Smooth muscle cell (in vitro differentiated cells): ENCODE results near the gene RICTOR. TPM values are rescaled to one million over a fixed set of nuclear protein-coding genes. Genes with fewer than 3 reads are reported as not detected.
"Not testable (repeated sequence)": the region's sequence is repeated elsewhere in the genome, so short reads cannot be mapped to it uniquely, and the experiment has no call there.

Source experiments
- DNase-seq: peaks from one replicate; lab custom pipeline; 2025; ENCODE audit not compliant: unreplicated experiment; lab: John Stamatoyannopoulos, UW
- H2AFZ ChIP-seq: fragments of 200-600 bp; sonication (generic); 2 replicates; pipeline ENCODE4 v1.6.0; 2016; ENCODE audit warnings: antibody characterized with exemption, low read depth, mild to moderate bottlenecking
- H3F3A ChIP-seq: fragments of 200-600 bp; sonication (generic); 2 replicates; pipeline ENCODE4 v1.6.0; 2017; ENCODE audit warnings: antibody characterized with exemption, low read depth
- H3K27ac ChIP-seq: fragments of 200-600 bp; sonication (generic); 2 replicates; pipeline ENCODE4 v1.5.1; 2016; ENCODE audit warnings: low read depth, mild to moderate bottlenecking
- H3K27me3 ChIP-seq: fragments of 200-600 bp; sonication (generic); 2 replicates; pipeline ENCODE4 v1.6.1; 2016; ENCODE audit warnings: low read depth, mild to moderate bottlenecking
- H3K36me3 ChIP-seq: fragments of 200-600 bp; sonication (generic); 2 replicates; pipeline ENCODE4 v1.5.1; 2016; ENCODE audit warnings: low read depth
- H3K4me1 ChIP-seq: fragments of 200-600 bp; sonication (generic); 2 replicates; pipeline ENCODE4 v1.5.1; 2016; ENCODE audit warnings: low read depth
- H3K4me2 ChIP-seq: fragments of 200-600 bp; sonication (generic); 2 replicates; pipeline ENCODE4 v1.6.0; 2016; ENCODE audit warnings: mild to moderate bottlenecking
- H3K4me3 ChIP-seq: fragments of 200-600 bp; sonication (generic); 2 replicates; pipeline ENCODE4 v1.5.1; 2016; ENCODE audit warnings: mild to moderate bottlenecking
- H3K79me2 ChIP-seq: fragments of 200-600 bp; sonication (generic); 2 replicates; pipeline ENCODE4 v1.6.0; 2016; ENCODE audit warnings: low read depth, mild to moderate bottlenecking
- H3K9ac ChIP-seq: fragments of 200-600 bp; sonication (generic); 2 replicates; pipeline ENCODE4 v1.6.0; 2016; ENCODE audit warnings: low read depth
- H3K9me3 ChIP-seq: fragments of 200-600 bp; sonication (generic); replicated peaks from 2 replicates; pipeline ENCODE4 v1.5.1; 2016; ENCODE audit warnings: low read depth
- H4K20me1 ChIP-seq: fragments of 200-600 bp; sonication (generic); 2 replicates; pipeline ENCODE4 v1.6.0; 2016; ENCODE audit warnings: low read depth
- WGBS: methylation state at CpG from one replicate; pipeline ENCODE4 v1.1.7; 2016; ENCODE audit warnings: low lambda C conversion rate; 5-methylcytosine and 5-hydroxymethylcytosine counted together
- polyA plus RNA-seq: library from polyadenylated mRNA; unstranded; fragments of >200 nt; fragmentation: Nextera tagmentation; extraction: Ambion mirVana; gene quantifications from 2 replicates; pipeline ENCODE4 v1.2.1, GENCODE V29; 2016
- total RNA-seq: library from RNA; depleted of rRNA; stranded (reverse); fragments of >200 nt; gene quantifications from 2 replicates; pipeline ENCODE4 v1.2.3, GENCODE V29; 2014
- TF ChIP-seq, protein P1 (sequence below): fragments of 200-600 bp; sonication (generic); IDR thresholded peaks from 2 replicates; pipeline ENCODE4 v1.5.1; 2017; ENCODE audit warnings: borderline replicate concordance, mild to moderate bottlenecking, antibody characterized with exemption; ENCODE audit not compliant: insufficient read depth, poor library complexity, severe bottlenecking

Gene RICTOR
- total and polyA plus RNA-seq, 2 experiments from 2014 or later, result 3.6 to 30.2 TPM

DNA sequence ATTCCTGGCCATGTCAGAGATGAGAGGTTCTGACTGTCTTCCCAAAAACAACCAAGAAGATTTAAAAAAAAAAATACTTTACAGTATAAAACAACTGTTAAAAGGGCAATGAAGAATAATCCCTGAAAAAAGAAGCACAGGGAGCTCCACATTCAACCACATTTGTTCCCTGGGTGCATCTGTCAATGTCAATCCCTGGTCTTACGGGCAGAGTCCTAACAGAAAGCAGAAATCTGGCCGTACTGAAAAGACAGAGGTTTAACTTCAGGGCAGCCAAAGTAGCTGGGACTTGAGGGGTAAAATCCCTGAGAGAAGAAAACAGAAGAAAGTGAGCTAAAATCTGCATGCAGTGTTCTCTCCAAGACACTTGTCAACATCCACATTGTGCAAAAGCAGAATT is 76.6 kb downstream of the RICTOR start:
- 62% methylated on average over 2 of the region's 2 CpGs for WGBS
- Histone ChIP-seq H3K36me3 (peaks cover 5% of the 10 kb centered on the region), H3K4me1 (no peaks in the 10 kb centered on the region), H2AFZ (no peak overlapping the region), H3F3A (no peaks in the 10 kb centered on the region), H3K27me3 (no peaks in the 10 kb centered on the region), H4K20me1 (no peaks in the 10 kb centered on the region), H3K79me2 (peaks cover 15% of the 10 kb centered on the region), H3K9ac (no peak overlapping the region), H3K9me3 (peaks cover 8% of the 10 kb centered on the region), H3K27ac (no peak overlapping the region), H3K4me2 (no peak overlapping the region), H3K4me3 (no peak overlapping the region)
- DNase-seq, result no peak
- TF ChIP-seq, protein P1, sequence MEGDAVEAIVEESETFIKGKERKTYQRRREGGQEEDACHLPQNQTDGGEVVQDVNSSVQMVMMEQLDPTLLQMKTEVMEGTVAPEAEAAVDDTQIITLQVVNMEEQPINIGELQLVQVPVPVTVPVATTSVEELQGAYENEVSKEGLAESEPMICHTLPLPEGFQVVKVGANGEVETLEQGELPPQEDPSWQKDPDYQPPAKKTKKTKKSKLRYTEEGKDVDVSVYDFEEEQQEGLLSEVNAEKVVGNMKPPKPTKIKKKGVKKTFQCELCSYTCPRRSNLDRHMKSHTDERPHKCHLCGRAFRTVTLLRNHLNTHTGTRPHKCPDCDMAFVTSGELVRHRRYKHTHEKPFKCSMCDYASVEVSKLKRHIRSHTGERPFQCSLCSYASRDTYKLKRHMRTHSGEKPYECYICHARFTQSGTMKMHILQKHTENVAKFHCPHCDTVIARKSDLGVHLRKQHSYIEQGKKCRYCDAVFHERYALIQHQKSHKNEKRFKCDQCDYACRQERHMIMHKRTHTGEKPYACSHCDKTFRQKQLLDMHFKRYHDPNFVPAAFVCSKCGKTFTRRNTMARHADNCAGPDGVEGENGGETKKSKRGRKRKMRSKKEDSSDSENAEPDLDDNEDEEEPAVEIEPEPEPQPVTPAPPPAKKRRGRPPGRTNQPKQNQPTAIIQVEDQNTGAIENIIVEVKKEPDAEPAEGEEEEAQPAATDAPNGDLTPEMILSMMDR, result no peak

DNA sequence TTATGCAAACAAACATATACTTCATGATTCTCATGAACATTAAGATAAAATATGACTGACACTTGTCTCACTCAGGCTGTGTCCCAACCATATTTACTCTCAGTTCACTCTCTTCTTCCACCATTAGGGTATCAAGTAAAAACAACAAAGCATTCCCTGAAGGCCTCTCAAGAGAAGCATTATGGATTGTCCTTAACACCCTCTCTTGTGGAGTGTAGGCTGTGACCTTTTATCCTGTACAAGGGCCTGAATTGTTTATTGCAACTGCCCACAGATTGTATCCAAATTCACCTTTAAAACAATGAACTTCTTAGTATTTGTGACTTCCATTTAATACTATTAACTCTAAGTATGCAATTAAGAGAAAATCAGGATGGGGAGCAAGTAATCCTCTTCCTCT is 78.1 kb downstream of the RICTOR start:
- Histone ChIP-seq H3K4me1 (no peaks in the 10 kb centered on the region), H3F3A (no peaks in the 10 kb centered on the region), H3K4me3 (no peak overlapping the region), H3K9ac (no peak overlapping the region), H3K4me2 (no peak overlapping the region), H3K79me2 (peaks cover 15% of the 10 kb centered on the region), H3K9me3 (peaks cover 8% of the 10 kb centered on the region), H4K20me1 (no peaks in the 10 kb centered on the region), H2AFZ (no peak overlapping the region), H3K36me3 (peaks cover 5% of the 10 kb centered on the region), H3K27ac (no peak overlapping the region), H3K27me3 (no peaks in the 10 kb centered on the region)
- TF ChIP-seq, protein P1, result no peak
- DNase-seq, result no peak

GRCh38 chr5:38994324-38994927 is 79.8 kb downstream of the RICTOR start:
- TF ChIP-seq, protein P1, result peak; percentile 41
- WGBS, result 46% methylated on average over 5 of the region's 5 CpGs
- DNase-seq, result no peak

GRCh38 chr5:38989974-38990719 is 84.1 kb downstream of the RICTOR start:
- not testable (repeated sequence) for H3K9ac ChIP-seq, H3K27me3 ChIP-seq, H3K79me2 ChIP-seq, H3K9me3 ChIP-seq, H3K4me3 ChIP-seq, H3K27ac ChIP-seq, DNase-seq, H3F3A ChIP-seq, H3K4me2 ChIP-seq, H2AFZ ChIP-seq, H3K36me3 ChIP-seq, H4K20me1 ChIP-seq, H3K4me1 ChIP-seq
- 96% methylated on average over 13 of the region's 13 CpGs for WGBS

More at GRCh38 chr5:38994324-38994927, 79.8 kb downstream of the RICTOR start:
- Histone ChIP-seq H4K20me1 (no peaks in the 10 kb centered on the region), H3K79me2 (peaks cover 3% of the 10 kb centered on the region), H3K9me3 (peaks cover 4% of the 10 kb centered on the region), H2AFZ (no peak overlapping the region), H3K27me3 (no peaks in the 10 kb centered on the region), H3K4me1 (no peaks in the 10 kb centered on the region), H3K4me3 (no peak overlapping the region), H3K4me2 (no peak overlapping the region), H3F3A (no peaks in the 10 kb centered on the region), H3K9ac (no peak overlapping the region), H3K36me3 (peaks cover 5% of the 10 kb centered on the region), H3K27ac (no peak overlapping the region)
